ENCODE measurements around the gene LRBA.

LRBA gene

GRCh38 chr4:150713251-150713650, 301.8 kb downstream of the LRBA start:
- no peak for DNase-seq
- Histone ChIP-seq H3K4me2 (ENCODE audit: low read depth, low read length) (no peak overlapping the region), H4K20me1 (ENCODE audit: insufficient read depth, low read length) (no peaks in the 10 kb centered on the region)

GRCh38 chr4:150710770-150711375, 304.2 kb downstream of the LRBA start:
- no peaks in the 10 kb centered on the region for H3K4me1 ChIP-seq (ENCODE audit: low read length)
- no peak for DNase-seq
- no peak overlapping the region for H3K4me3 ChIP-seq (ENCODE audit: low read length)
- no peak overlapping the region for H3K9ac ChIP-seq (ENCODE audit: low read length)
- no peak overlapping the region for H3K4me2 ChIP-seq (ENCODE audit: low read depth, low read length)
- TF ChIP-seq EZH2 (optimal IDR thresholded peaks at IDR 0.05; ENCODE audit: low read depth, low read length) = no peak
- TF ChIP-seq EZH2phosphoT487 (IDR thresholded peaks at IDR 0.05; ENCODE audit: low read length) = no peak
- no peak for TF ChIP-seq CTCF (IDR thresholded peaks at IDR 0.05; ENCODE audit: low read length)
- no peaks in the 10 kb centered on the region for H3K36me3 ChIP-seq (replicated peaks; ENCODE audit: insufficient read depth, low read length)
- no peaks in the 10 kb centered on the region for H3F3A ChIP-seq (ENCODE audit: insufficient read depth, low read length)
- no peaks in the 10 kb centered on the region for H3K27me3 ChIP-seq (replicated peaks; ENCODE audit: insufficient read depth, low read length)
- H3K27ac ChIP-seq (ENCODE audit: low read length) = no peak overlapping the region
- H2AFZ ChIP-seq (ENCODE audit: low read length) = no peak overlapping the region
- H3K9me2 ChIP-seq (replicated peaks; ENCODE audit: insufficient read depth, low read length) = no peaks in the 10 kb centered on the region
- H3K79me2 ChIP-seq (ENCODE audit: low read length) = no peaks in the 10 kb centered on the region
- no peaks in the 10 kb centered on the region for H4K20me1 ChIP-seq (ENCODE audit: insufficient read depth, low read length)
- H3K9me3 ChIP-seq (replicated peaks; ENCODE audit: insufficient read depth, low read length) = no peaks in the 10 kb centered on the region

More at GRCh38 chr4:150713251-150713650, 301.8 kb downstream of the LRBA start:
- Histone ChIP-seq H3K36me3 (replicated peaks; ENCODE audit: insufficient read depth, low read length) (no peaks in the 10 kb centered on the region; the same call in 1 of the 2 replicates), H3K27ac (ENCODE audit: low read length) (no peak overlapping the region), H3K9me2 (replicated peaks; ENCODE audit: insufficient read depth, low read length) (no peaks in the 10 kb centered on the region), H3K4me1 (ENCODE audit: low read length) (no peaks in the 10 kb centered on the region), H3K9ac (ENCODE audit: low read length) (no peak overlapping the region), H3F3A (ENCODE audit: insufficient read depth, low read length) (no peaks in the 10 kb centered on the region), H3K79me2 (ENCODE audit: low read length) (no peaks in the 10 kb centered on the region), H3K4me3 (ENCODE audit: low read length) (no peak overlapping the region), H3K27me3 (replicated peaks; ENCODE audit: insufficient read depth, low read length) (no peaks in the 10 kb centered on the region), H2AFZ (ENCODE audit: low read length) (no peak overlapping the region), H3K9me3 (replicated peaks; ENCODE audit: insufficient read depth, low read length) (no peaks in the 10 kb centered on the region)
- no peak for TF ChIP-seq EZH2phosphoT487 (IDR thresholded peaks at IDR 0.05; ENCODE audit: low read length)

- no peaks in the 10 kb centered on the region for H3K27me3 ChIP-seq (replicated peaks; ENCODE audit: insufficient read depth, low read length)
- no peak overlapping the region for H2AFZ ChIP-seq (ENCODE audit: low read length)
- H3K27ac ChIP-seq (ENCODE audit: low read length) = no peak overlapping the region
- no peak overlapping the region for H3K4me2 ChIP-seq (ENCODE audit: low read depth, low read length)
- no peaks in the 10 kb centered on the region for H4K20me1 ChIP-seq (ENCODE audit: insufficient read depth, low read length)
- no peaks in the 10 kb centered on the region for H3K9me3 ChIP-seq (replicated peaks; ENCODE audit: insufficient read depth, low read length)
- DNase-seq = no peak
- no peaks in the 10 kb centered on the region for H3K9me2 ChIP-seq (replicated peaks; ENCODE audit: insufficient read depth, low read length)
- no peaks in the 10 kb centered on the region for H3K4me1 ChIP-seq (ENCODE audit: low read length)
- H3K9ac ChIP-seq (ENCODE audit: low read length) = no peak overlapping the region
- TF ChIP-seq EZH2 (optimal IDR thresholded peaks at IDR 0.05; ENCODE audit: low read depth, low read length) = no peak
- TF ChIP-seq EZH2phosphoT487 (IDR thresholded peaks at IDR 0.05; ENCODE audit: low read length) = no peak
- no peak for TF ChIP-seq CTCF (IDR thresholded peaks at IDR 0.05; ENCODE audit: low read length)
- H3K4me3 ChIP-seq (ENCODE audit: low read length) = no peak overlapping the region
- no peaks in the 10 kb centered on the region for H3K79me2 ChIP-seq (ENCODE audit: low read length)
- H3F3A ChIP-seq (ENCODE audit: insufficient read depth, low read length) = no peaks in the 10 kb centered on the region
- no peaks in the 10 kb centered on the region for H3K36me3 ChIP-seq (replicated peaks; ENCODE audit: insufficient read depth, low read length)
These were observed 307.1 kb downstream of the LRBA start for GRCh38 chr4:150708004-150708403.

GRCh38 chr4:150699599-150699998, 315.5 kb downstream of the LRBA start:
- Histone ChIP-seq H3K27ac (ENCODE audit: low read length) (no peak overlapping the region), H3K9me3 (replicated peaks; ENCODE audit: insufficient read depth, low read length) (no peaks in the 10 kb centered on the region), H3K9ac (ENCODE audit: low read length) (no peak overlapping the region), H3K36me3 (replicated peaks; ENCODE audit: insufficient read depth, low read length) (no peaks in the 10 kb centered on the region), H3K9me2 (replicated peaks; ENCODE audit: insufficient read depth, low read length) (no peaks in the 10 kb centered on the region), H3K4me3 (ENCODE audit: low read length) (no peak overlapping the region), H4K20me1 (ENCODE audit: insufficient read depth, low read length) (no peaks in the 10 kb centered on the region), H2AFZ (ENCODE audit: low read length) (no peak overlapping the region), H3K4me1 (ENCODE audit: low read length) (no peaks in the 10 kb centered on the region), H3F3A (ENCODE audit: insufficient read depth, low read length) (no peaks in the 10 kb centered on the region), H3K79me2 (ENCODE audit: low read length) (no peaks in the 10 kb centered on the region), H3K27me3 (replicated peaks; ENCODE audit: insufficient read depth, low read length) (no peaks in the 10 kb centered on the region), H3K4me2 (ENCODE audit: low read depth, low read length) (no peak overlapping the region)
- DNase-seq = no peak
- TF ChIP-seq EZH2phosphoT487 (IDR thresholded peaks at IDR 0.05; ENCODE audit: low read length) = no peak
- TF ChIP-seq CTCF (IDR thresholded peaks at IDR 0.05; ENCODE audit: low read length) = no peak
- TF ChIP-seq EZH2 (optimal IDR thresholded peaks at IDR 0.05; ENCODE audit: low read depth, low read length) = no peak

All from MM.1S (cell line).